GM23338 (cell line): Measurements from ENCODE around the gene ATP4A. TPM values are rescaled to one million over a fixed set of nuclear protein-coding genes. Genes with fewer than 3 reads are reported as not detected.

Experiments used
- ATAC-seq: fragments of 200-7000 bp; cut with Tn5 transposase; 3 replicates; pipeline ENCODE4 v1.9.1; 2020
- DNase-seq: peaks from one replicate; pipeline ENCODE4 v3.0.0-alpha.2; 2015; ENCODE audit warnings: low spot score
- H2AFZ ChIP-seq: fragments of 200-600 bp; sonication (generic); 2 replicates; pipeline ENCODE4 v1.8.0; 2016; ENCODE audit warnings: antibody characterized with exemption, mild to moderate bottlenecking, moderate library complexity
- H3F3A ChIP-seq: fragments of 200-600 bp; sonication (generic); replicated peaks from 2 replicates; pipeline ENCODE4 v1.8.0; 2017; ENCODE audit warnings: antibody characterized with exemption, mixed run types, low read depth
- H3K27ac ChIP-seq: fragments of 200-600 bp; sonication (generic); 2 replicates; pipeline ENCODE4 v1.6.1; 2016; ENCODE audit warnings: low read depth
- H3K27me3 ChIP-seq: fragments of 200-600 bp; sonication (generic); 2 replicates; pipeline ENCODE4 v1.8.0; 2016; ENCODE audit warnings: mild to moderate bottlenecking, mixed run types, moderate library complexity; ENCODE audit not compliant: insufficient read depth
- H3K36me3 ChIP-seq: fragments of 200-600 bp; sonication (generic); 2 replicates; pipeline ENCODE4 v1.8.0; 2016; ENCODE audit warnings: mild to moderate bottlenecking; ENCODE audit not compliant: insufficient read depth
- H3K4me1 ChIP-seq: fragments of 200-600 bp; sonication (generic); 2 replicates; pipeline ENCODE4 v1.8.0; 2016; ENCODE audit warnings: mild to moderate bottlenecking, moderate library complexity; ENCODE audit not compliant: insufficient read depth
- H3K4me2 ChIP-seq: fragments of 200-600 bp; sonication (generic); 2 replicates; pipeline ENCODE4 v1.7.1; 2017; ENCODE audit warnings: mixed run types
- H3K4me3 ChIP-seq: fragments of 200-600 bp; sonication (generic); 2 replicates; pipeline ENCODE4 v1.6.1; 2016; ENCODE audit warnings: mixed run types
- H3K79me2 ChIP-seq: fragments of 200-600 bp; sonication (generic); replicated peaks from 2 replicates; pipeline ENCODE4 v1.8.0; 2017; ENCODE audit warnings: mild to moderate bottlenecking; ENCODE audit not compliant: insufficient read depth
- H3K9me2 ChIP-seq: fragments of 200-600 bp; sonication (generic); 2 replicates; pipeline ENCODE4 v1.8.0; 2017; ENCODE audit not compliant: insufficient read depth
- H4K20me1 ChIP-seq: fragments of 200-600 bp; sonication (generic); replicated peaks from 2 replicates; pipeline ENCODE4 v1.8.0; 2017; ENCODE audit warnings: mild to moderate bottlenecking; ENCODE audit not compliant: insufficient read depth
- H3K27ac Mint-ChIP-seq: 2 replicates; pipeline ENCODE4 v1.8.0; 2020; ENCODE audit warnings: inconsistent platforms, mild to moderate bottlenecking, moderate library complexity, mixed read lengths
- H3K27me3 Mint-ChIP-seq: 3 replicates; pipeline ENCODE4 v1.8.0; 2022; ENCODE audit warnings: low read depth, mild to moderate bottlenecking, moderate library complexity, mixed read lengths, inconsistent platforms; ENCODE audit not compliant: insufficient read depth, poor library complexity
- H3K36me3 Mint-ChIP-seq: 3 replicates; pipeline ENCODE4 v1.8.0; 2021; ENCODE audit warnings: low read depth, mild to moderate bottlenecking, inconsistent platforms, moderate library complexity, mixed read lengths
- H3K4me1 Mint-ChIP-seq: 3 replicates; pipeline ENCODE4 v1.8.0; 2020; ENCODE audit warnings: mild to moderate bottlenecking, inconsistent platforms, mixed read lengths
- H3K4me3 Mint-ChIP-seq: 3 replicates; pipeline ENCODE4 v1.8.0; 2021; ENCODE audit warnings: moderate library complexity, mild to moderate bottlenecking, inconsistent platforms, mixed read lengths
- H3K9me3 Mint-ChIP-seq: 3 replicates; pipeline ENCODE4 v1.8.0; 2020; ENCODE audit warnings: moderate library complexity, mild to moderate bottlenecking, inconsistent platforms, mixed read lengths
- CTCF ChIP-seq, 2 experiments: fragments of 200-600 bp in 1 of 2; sonication (generic) in 1 of 2; conservative IDR thresholded peaks; 2 replicates each; pipeline versions ENCODE4 v1.5.1 to v1.6.1; 2016 to 2017; ENCODE audit warnings: antibody characterized with exemption in 2 of 2, low read depth in 2 of 2, mild to moderate bottlenecking in 2 of 2, moderate library complexity in 1 of 2
- EZH2 ChIP-seq: fragments of 200-600 bp; sonication (generic); IDR thresholded peaks from one replicate; pipeline ENCODE4 v1.8.0; 2017; ENCODE audit warnings: antibody characterized with exemption, mild to moderate bottlenecking, low read depth; ENCODE audit not compliant: unreplicated experiment
- EZH2phosphoT487 ChIP-seq: fragments of 200-600 bp; sonication (generic); IDR thresholded peaks from one replicate; pipeline ENCODE4 v1.8.1; 2018; ENCODE audit warnings: antibody characterized with exemption; ENCODE audit not compliant: unreplicated experiment
- POLR2AphosphoS5 ChIP-seq: IDR thresholded peaks from 2 replicates; pipeline ENCODE4 v1.6.1; 2016; ENCODE audit warnings: antibody characterized with exemption, low read depth
- ZNF114 ChIP-seq: fragments of 250-450 bp; sonication (Bioruptor Pico); IDR thresholded peaks from 2 replicates; pipeline ENCODE4 v1.5.0; 2020; ENCODE audit warnings: mild to moderate bottlenecking, moderate library complexity
- ZNF331 ChIP-seq: fragments of 250-450 bp; sonication (Bioruptor Pico); IDR thresholded peaks from 2 replicates; pipeline ENCODE4 v1.5.0; 2020; ENCODE audit warnings: low read depth, mild to moderate bottlenecking, moderate library complexity
- ZNF462 ChIP-seq: fragments of 250-450 bp; sonication (Bioruptor Pico); IDR thresholded peaks from 2 replicates; pipeline ENCODE4 v1.5.0; 2020; ENCODE audit warnings: mild to moderate bottlenecking, moderate library complexity
- polyA plus RNA-seq: library from polyadenylated mRNA; unstranded; fragments of >200 nt; fragmentation: Nextera tagmentation; extraction: Ambion mirVana; gene quantifications from 2 replicates; pipeline ENCODE4 v1.2.1, GENCODE V29; 2016
- total RNA-seq: library from RNA; depleted of rRNA; stranded (reverse); fragments of >200 nt; shearing (Covaris generic); gene quantifications from 2 replicates; pipeline ENCODE4 v1.2.3, GENCODE V29; 2014
- TF ChIP-seq, protein P1 (sequence below): IDR thresholded peaks from one replicate; pipeline ENCODE4 v1.6.1; 2018; ENCODE audit warnings: antibody characterized with exemption; ENCODE audit not compliant: unreplicated experiment
- TF ChIP-seq, protein P2 (sequence below): IDR thresholded peaks from 2 replicates; pipeline ENCODE4 v1.6.1; 2016; ENCODE audit warnings: antibody characterized with exemption

ATP4A gene
- total and polyA plus RNA-seq, 2 experiments from 2014 or later, result 0.61 to 0.63 TPM

DNA sequence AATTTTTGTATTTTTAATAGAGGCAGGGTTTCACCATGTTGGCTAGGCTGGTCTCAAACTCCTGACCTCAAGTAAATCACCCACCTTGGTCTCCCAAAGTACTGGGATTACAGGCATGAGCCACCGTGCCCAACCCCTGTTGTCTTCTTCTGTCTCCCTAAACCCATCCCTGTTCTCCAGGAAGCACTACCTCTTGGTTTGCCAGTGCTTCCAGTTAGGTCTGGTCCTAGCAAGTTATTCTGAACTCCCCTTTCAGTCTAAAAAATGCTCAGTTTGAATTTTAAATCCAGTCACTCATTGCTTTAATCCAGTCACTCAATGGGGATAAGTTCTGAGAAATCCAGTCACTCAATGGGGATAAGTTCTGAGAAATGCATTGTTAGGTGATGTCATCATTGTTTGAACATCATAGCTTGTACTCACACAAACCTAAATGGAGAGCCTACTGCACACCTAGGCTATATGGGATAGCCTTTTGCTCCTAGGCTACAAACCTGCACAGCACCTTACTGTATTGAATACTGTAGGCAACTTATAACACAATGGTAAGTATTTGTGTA is 8.0 kb upstream of the ATP4A start:
- no peak overlapping the region for H3K27ac ChIP-seq
- DNase-seq (no peak), ATAC-seq (no peak)
- Mint-ChIP-seq H3K4me1 (peaks cover 12% of the 10 kb centered on the region; the same call in 2 of the 3 replicates), H3K27me3 (no peaks in the 10 kb centered on the region), H3K9me3 (peaks cover 18% of the 10 kb centered on the region), H3K4me3 (no peak overlapping the region), H3K27ac (no peak overlapping the region), H3K36me3 (peaks cover 12% of the 10 kb centered on the region)
- TF ChIP-seq ZNF114 (CRISPR knock-in tag) (no peak), ZNF462 (no peak), EZH2phosphoT487 (no peak), CTCF (conservative IDR thresholded peaks at IDR 0.05; ENCODE audit: low read depth in 2 of 2) (no peak), POLR2AphosphoS5 (no peak), ZNF331 (no peak), EZH2 (no peak)
- TF ChIP-seq, protein P1, sequence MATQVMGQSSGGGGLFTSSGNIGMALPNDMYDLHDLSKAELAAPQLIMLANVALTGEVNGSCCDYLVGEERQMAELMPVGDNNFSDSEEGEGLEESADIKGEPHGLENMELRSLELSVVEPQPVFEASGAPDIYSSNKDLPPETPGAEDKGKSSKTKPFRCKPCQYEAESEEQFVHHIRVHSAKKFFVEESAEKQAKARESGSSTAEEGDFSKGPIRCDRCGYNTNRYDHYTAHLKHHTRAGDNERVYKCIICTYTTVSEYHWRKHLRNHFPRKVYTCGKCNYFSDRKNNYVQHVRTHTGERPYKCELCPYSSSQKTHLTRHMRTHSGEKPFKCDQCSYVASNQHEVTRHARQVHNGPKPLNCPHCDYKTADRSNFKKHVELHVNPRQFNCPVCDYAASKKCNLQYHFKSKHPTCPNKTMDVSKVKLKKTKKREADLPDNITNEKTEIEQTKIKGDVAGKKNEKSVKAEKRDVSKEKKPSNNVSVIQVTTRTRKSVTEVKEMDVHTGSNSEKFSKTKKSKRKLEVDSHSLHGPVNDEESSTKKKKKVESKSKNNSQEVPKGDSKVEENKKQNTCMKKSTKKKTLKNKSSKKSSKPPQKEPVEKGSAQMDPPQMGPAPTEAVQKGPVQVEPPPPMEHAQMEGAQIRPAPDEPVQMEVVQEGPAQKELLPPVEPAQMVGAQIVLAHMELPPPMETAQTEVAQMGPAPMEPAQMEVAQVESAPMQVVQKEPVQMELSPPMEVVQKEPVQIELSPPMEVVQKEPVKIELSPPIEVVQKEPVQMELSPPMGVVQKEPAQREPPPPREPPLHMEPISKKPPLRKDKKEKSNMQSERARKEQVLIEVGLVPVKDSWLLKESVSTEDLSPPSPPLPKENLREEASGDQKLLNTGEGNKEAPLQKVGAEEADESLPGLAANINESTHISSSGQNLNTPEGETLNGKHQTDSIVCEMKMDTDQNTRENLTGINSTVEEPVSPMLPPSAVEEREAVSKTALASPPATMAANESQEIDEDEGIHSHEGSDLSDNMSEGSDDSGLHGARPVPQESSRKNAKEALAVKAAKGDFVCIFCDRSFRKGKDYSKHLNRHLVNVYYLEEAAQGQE, result no peak
- TF ChIP-seq, protein P2, sequence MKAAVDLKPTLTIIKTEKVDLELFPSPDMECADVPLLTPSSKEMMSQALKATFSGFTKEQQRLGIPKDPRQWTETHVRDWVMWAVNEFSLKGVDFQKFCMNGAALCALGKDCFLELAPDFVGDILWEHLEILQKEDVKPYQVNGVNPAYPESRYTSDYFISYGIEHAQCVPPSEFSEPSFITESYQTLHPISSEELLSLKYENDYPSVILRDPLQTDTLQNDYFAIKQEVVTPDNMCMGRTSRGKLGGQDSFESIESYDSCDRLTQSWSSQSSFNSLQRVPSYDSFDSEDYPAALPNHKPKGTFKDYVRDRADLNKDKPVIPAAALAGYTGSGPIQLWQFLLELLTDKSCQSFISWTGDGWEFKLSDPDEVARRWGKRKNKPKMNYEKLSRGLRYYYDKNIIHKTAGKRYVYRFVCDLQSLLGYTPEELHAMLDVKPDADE, result no peak
- H2AFZ ChIP-seq, result no peak overlapping the region
- no peaks in the 10 kb centered on the region for H3K27me3 ChIP-seq
- H3F3A ChIP-seq, result no peaks in the 10 kb centered on the region
- H3K9me2 ChIP-seq, result no peaks in the 10 kb centered on the region
- no peaks in the 10 kb centered on the region for H3K79me2 ChIP-seq
- no peaks in the 10 kb centered on the region for H4K20me1 ChIP-seq
- no peak overlapping the region for H3K4me3 ChIP-seq
- no peak overlapping the region for H3K4me2 ChIP-seq
- H3K36me3 ChIP-seq, result peaks cover 3% of the 10 kb centered on the region; the same call in 1 of the 2 replicates
- H3K4me1 ChIP-seq, result no peaks in the 10 kb centered on the region
